ENCODE results near the gene PSD4.

DNA sequence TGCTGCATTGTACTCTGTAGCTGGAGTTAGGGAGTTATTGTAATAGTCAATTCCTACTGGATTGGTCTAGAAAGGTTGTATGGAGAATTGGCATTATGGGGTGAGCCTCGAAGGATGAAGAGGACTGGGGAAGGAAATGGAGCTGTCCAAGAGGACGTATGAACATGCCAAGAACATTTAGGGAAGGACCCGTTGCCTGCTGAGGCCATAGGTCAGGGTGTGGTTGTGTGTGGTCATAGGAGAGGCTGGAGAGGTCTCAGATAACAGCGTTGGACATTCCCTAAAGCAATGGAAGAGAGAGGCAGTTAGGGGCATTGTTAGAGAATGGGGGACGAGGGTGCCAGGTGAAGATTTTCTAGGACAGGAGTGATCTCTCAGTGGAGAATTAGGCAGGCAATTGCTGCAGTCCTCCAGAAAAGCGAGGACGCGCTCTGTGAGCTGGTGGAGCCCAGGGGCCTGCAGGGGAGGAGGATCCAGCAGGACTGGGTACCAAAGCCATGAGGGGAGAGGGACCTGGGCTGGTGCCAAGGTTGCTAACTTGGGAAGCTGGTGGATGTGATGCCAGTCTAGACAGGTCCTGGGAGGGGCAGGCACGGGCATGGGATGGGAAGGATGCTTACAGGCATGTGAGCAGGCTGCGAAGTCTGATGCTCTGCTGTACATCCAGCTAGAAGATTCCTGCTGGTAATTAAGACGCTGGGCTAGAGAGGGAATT, 9.4 kb upstream of the PSD4 start:
- no peak for TF ChIP-seq POLR2A (IDR thresholded peaks at IDR 0.05)
- TF ChIP-seq, protein P1, sequence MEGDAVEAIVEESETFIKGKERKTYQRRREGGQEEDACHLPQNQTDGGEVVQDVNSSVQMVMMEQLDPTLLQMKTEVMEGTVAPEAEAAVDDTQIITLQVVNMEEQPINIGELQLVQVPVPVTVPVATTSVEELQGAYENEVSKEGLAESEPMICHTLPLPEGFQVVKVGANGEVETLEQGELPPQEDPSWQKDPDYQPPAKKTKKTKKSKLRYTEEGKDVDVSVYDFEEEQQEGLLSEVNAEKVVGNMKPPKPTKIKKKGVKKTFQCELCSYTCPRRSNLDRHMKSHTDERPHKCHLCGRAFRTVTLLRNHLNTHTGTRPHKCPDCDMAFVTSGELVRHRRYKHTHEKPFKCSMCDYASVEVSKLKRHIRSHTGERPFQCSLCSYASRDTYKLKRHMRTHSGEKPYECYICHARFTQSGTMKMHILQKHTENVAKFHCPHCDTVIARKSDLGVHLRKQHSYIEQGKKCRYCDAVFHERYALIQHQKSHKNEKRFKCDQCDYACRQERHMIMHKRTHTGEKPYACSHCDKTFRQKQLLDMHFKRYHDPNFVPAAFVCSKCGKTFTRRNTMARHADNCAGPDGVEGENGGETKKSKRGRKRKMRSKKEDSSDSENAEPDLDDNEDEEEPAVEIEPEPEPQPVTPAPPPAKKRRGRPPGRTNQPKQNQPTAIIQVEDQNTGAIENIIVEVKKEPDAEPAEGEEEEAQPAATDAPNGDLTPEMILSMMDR (IDR thresholded peaks at IDR 0.05) = no peak
- TF ChIP-seq POLR2AphosphoS5 (IDR thresholded peaks at IDR 0.05; ENCODE audit: insufficient read depth in 1 of 2, low read depth in 1 of 2) = no peak

Data from vagina (tissue), 2 donors.